WERI-Rb-1 (cell line): Measurements from ENCODE around the gene ASCL4.
A peak's percentile ranks its signal among the peaks of the same experiment; 100 is the strongest.

Source experiments
- DNase-seq: peaks from one replicate; pipeline ENCODE4 v3.0.0-alpha.2; 2020
- H3K27ac ChIP-seq: fragments of 250-450 bp; sonication (Bioruptor Pico); 2 replicates; pipeline ENCODE4 v1.5.1; 2020; ENCODE audit warnings: mild to moderate bottlenecking, moderate library complexity
- H3K27me3 ChIP-seq: fragments of 250-450 bp; sonication (Bioruptor Pico); 2 replicates; pipeline ENCODE4 v1.5.1; 2021; ENCODE audit warnings: mild to moderate bottlenecking, low read depth, moderate library complexity; ENCODE audit not compliant: insufficient read depth, severe bottlenecking
- H3K36me3 ChIP-seq: fragments of 250-450 bp; sonication (Bioruptor Pico); 2 replicates; pipeline ENCODE4 v1.5.1; 2020; ENCODE audit warnings: mild to moderate bottlenecking, moderate library complexity
- H3K4me3 ChIP-seq: 2 replicates; pipeline ENCODE4 v1.5.1; 2011; ENCODE audit warnings: low read depth, mild to moderate bottlenecking, control low read depth, low read length
- H3K9me3 ChIP-seq: fragments of 250-450 bp; sonication (Bioruptor Pico); 2 replicates; pipeline ENCODE4 v1.5.1; 2021; ENCODE audit warnings: mild to moderate bottlenecking, moderate library complexity; ENCODE audit not compliant: severe bottlenecking
- CTCF ChIP-seq: IDR thresholded peaks from 2 replicates; pipeline ENCODE4 v1.5.1; 2011; ENCODE audit warnings: low read depth, mild to moderate bottlenecking, control low read depth, inconsistent platforms, low read length

Gene ASCL4

GRCh38 chr12:107765316-107765715 lies 9.2 kb upstream of the ASCL4 start:
- no peak for DNase-seq
- Histone ChIP-seq H3K9me3 (no peaks in the 10 kb centered on the region), H3K27ac (no peak overlapping the region), H3K4me3 (no peak overlapping the region), H3K36me3 (no peaks in the 10 kb centered on the region), H3K27me3 (peaks cover 21% of the 10 kb centered on the region)
- no peak for TF ChIP-seq CTCF

- H3K27me3 ChIP-seq, result peaks cover 23% of the 10 kb centered on the region
- no peak for TF ChIP-seq CTCF
- no peaks in the 10 kb centered on the region for H3K36me3 ChIP-seq
- no peak for DNase-seq
- no peak overlapping the region for H3K27ac ChIP-seq
- no peak overlapping the region for H3K4me3 ChIP-seq
- no peaks in the 10 kb centered on the region for H3K9me3 ChIP-seq
These were observed 7.0 kb upstream of the ASCL4 start for GRCh38 chr12:107767466-107767865.

GRCh38 chr12:107775093-107775721 lies 703 bp downstream of the ASCL4 start:
- Histone ChIP-seq H3K9me3 (no peaks in the 10 kb centered on the region), H3K27ac (no peak overlapping the region), H3K36me3 (no peaks in the 10 kb centered on the region), H3K4me3 (peak overlapping the region; percentile 41), H3K27me3 (peaks cover 63% of the 10 kb centered on the region)
- DNase-seq, result peak; percentile 49
- TF ChIP-seq CTCF, result peak; percentile 55

DNA sequence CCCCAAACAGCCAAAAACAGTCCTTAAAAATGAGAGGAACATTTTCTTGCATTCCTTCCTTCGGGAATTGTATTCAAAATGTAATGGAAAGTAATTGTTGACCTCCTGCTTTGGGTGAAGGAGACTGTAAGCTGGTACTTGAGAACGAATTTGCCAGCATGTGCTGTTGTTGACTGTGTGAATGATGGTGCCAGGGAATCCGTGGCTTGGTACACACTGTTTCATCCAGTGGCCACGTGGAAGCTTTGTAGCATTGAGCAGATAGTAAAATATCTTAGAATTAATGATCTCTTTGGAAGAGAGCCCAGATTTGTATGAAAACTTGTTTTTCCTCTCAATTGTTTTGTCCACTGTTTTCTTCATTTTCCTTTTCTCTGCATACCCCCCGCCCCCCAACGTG lies 1.7 kb downstream of the ASCL4 start:
- Histone ChIP-seq H3K36me3 (no peaks in the 10 kb centered on the region), H3K27me3 (peaks cover 64% of the 10 kb centered on the region), H3K27ac (no peak overlapping the region), H3K9me3 (no peaks in the 10 kb centered on the region), H3K4me3 (no peak overlapping the region)
- no peak for DNase-seq
- TF ChIP-seq CTCF, result no peak

- H3K27ac ChIP-seq, result no peak overlapping the region
- DNase-seq, result no peak
- no peaks in the 10 kb centered on the region for H3K36me3 ChIP-seq
- H3K27me3 ChIP-seq, result peaks cover 60% of the 10 kb centered on the region
- TF ChIP-seq CTCF, result no peak
- no peak overlapping the region for H3K4me3 ChIP-seq
- H3K9me3 ChIP-seq, result no peaks in the 10 kb centered on the region
These were observed 4.0 kb downstream of the ASCL4 start for GRCh38 chr12:107778383-107779025.
